Loucy (cell line): Measurements from ENCODE around the gene DEXI.

ENCODE experiments used
- CTCF ChIP-seq: fragments of 200-600 bp; sonication (generic); conservative IDR thresholded peaks from 2 replicates; pipeline ENCODE4 v1.5.1; 2014; ENCODE audit warnings: mild to moderate bottlenecking, antibody characterized with exemption, low read length
- EZH2phosphoT487 ChIP-seq: fragments of 200-600 bp; IDR thresholded peaks from 2 replicates; pipeline ENCODE4 v1.6.1; 2018; ENCODE audit warnings: antibody characterized with exemption, mild to moderate bottlenecking, moderate library complexity, borderline replicate concordance

GRCh38 chr16:10942352-10943063, at the start of gene DEXI:
- TF ChIP-seq CTCF: no peak
- TF ChIP-seq EZH2phosphoT487: no peak
